Keratinocyte (primary cell): Measurements from ENCODE around the gene SEC61G. TPM values are rescaled to one million over a fixed set of nuclear protein-coding genes. Genes with fewer than 3 reads are reported as not detected.

Source experiments
- DNase-seq: peaks from one replicate; pipeline ENCODE4 v3.0.0-alpha.2; 2011; ENCODE audit warnings: low read depth, missing footprints, low spot score
- FAIRE-seq: peaks from 2 replicates; lab custom pipeline; 2011; peaks lifted over from hg19 to GRCh38; lab: Jason Lieb, UNC
- H2AFZ ChIP-seq: 2 replicates; pipeline ENCODE4 v1.6.0; 2012; ENCODE audit warnings: low read length, control low read depth, inconsistent platforms; ENCODE audit not compliant: control insufficient read depth
- H3K27ac ChIP-seq: 2 replicates; pipeline ENCODE4 v1.5.1; 2011; ENCODE audit warnings: low read length; ENCODE audit not compliant: control insufficient read depth, insufficient read depth
- H3K27me3 ChIP-seq: 3 replicates; pipeline ENCODE4 v1.6.0; 2011; ENCODE audit warnings: low read length; ENCODE audit not compliant: control insufficient read depth, insufficient read depth; ENCODE audit errors: extremely low read depth
- H3K36me3 ChIP-seq, 2 experiments: 2 replicates in 1 of 2; 3 replicates in 1 of 2; pipeline ENCODE4 v1.5.1; 2011; ENCODE audit warnings: low read length in 2 of 2, mild to moderate bottlenecking in 1 of 2; ENCODE audit not compliant: control insufficient read depth in 2 of 2, insufficient read depth in 2 of 2; ENCODE audit errors: extremely low read depth in 1 of 2
- H3K4me1 ChIP-seq: 3 replicates; pipeline ENCODE4 v1.5.1; 2011; ENCODE audit warnings: low read length; ENCODE audit not compliant: control insufficient read depth, insufficient read depth; ENCODE audit errors: extremely low read depth
- H3K4me2 ChIP-seq: 3 replicates; pipeline ENCODE4 v1.6.0; 2011; ENCODE audit warnings: low read depth, low read length; ENCODE audit not compliant: control insufficient read depth, insufficient read depth; ENCODE audit errors: extremely low read depth
- H3K4me3 ChIP-seq, 3 experiments: fragments of 200-600 bp in 1 of 3; sonication (generic) in 1 of 3; 2 replicates in 2 of 3; 3 replicates in 1 of 3; pipeline ENCODE4 v1.5.1; 2011 to 2016; ENCODE audit warnings: low read length in 3 of 3, mild to moderate bottlenecking in 3 of 3, control low read depth in 2 of 3, inconsistent platforms in 1 of 3, low read depth in 1 of 3, mixed read lengths in 1 of 3, mixed run types in 1 of 3, moderate library complexity in 1 of 3; ENCODE audit not compliant: control insufficient read depth in 2 of 3, insufficient read depth in 2 of 3; ENCODE audit errors: extremely low read depth in 1 of 3
- H3K79me2 ChIP-seq: 2 replicates; pipeline ENCODE4 v1.6.0; 2012; ENCODE audit warnings: low read length; ENCODE audit not compliant: control insufficient read depth, insufficient read depth
- H3K9ac ChIP-seq: 3 replicates; pipeline ENCODE4 v1.6.0; 2011; ENCODE audit warnings: low read length; ENCODE audit not compliant: control insufficient read depth, insufficient read depth; ENCODE audit errors: extremely low read depth
- H3K9me1 ChIP-seq: 3 replicates; pipeline ENCODE4 v1.6.0; 2011; ENCODE audit warnings: low read length; ENCODE audit not compliant: control insufficient read depth, insufficient read depth; ENCODE audit errors: extremely low read depth
- H3K9me3 ChIP-seq: 2 replicates; pipeline ENCODE4 v1.5.1; 2012; ENCODE audit warnings: low read depth, low read length; ENCODE audit not compliant: control insufficient read depth
- H4K20me1 ChIP-seq: 3 replicates; pipeline ENCODE4 v1.6.0; 2011; ENCODE audit warnings: low read length; ENCODE audit not compliant: control insufficient read depth, insufficient read depth; ENCODE audit errors: extremely low read depth
- CTCF ChIP-seq, 3 experiments: IDR thresholded peaks in 1 of 3; conservative IDR thresholded peaks in 1 of 3; optimal IDR thresholded peaks in 1 of 3; 2 replicates in 2 of 3; 3 replicates in 1 of 3; pipeline versions ENCODE3 to v1.5.1; 2011; ENCODE audit warnings: low read length in 3 of 3, mild to moderate bottlenecking in 3 of 3, moderate library complexity in 2 of 3, control low read depth in 1 of 3, inconsistent platforms in 1 of 3; ENCODE audit not compliant: insufficient read depth in 2 of 3; ENCODE audit errors: extremely low read depth in 1 of 3
- EZH2 ChIP-seq: IDR thresholded peaks from one replicate; pipeline ENCODE4 v1.6.1; 2012; ENCODE audit warnings: inconsistent platforms, mild to moderate bottlenecking, low read length, moderate library complexity
- dilution Hi-C: fragments of 300-500 bp; cut with MboI; formaldehyde crosslinking; loops from one replicate; pipeline ENCODE4 v1.7.0; 2020; ENCODE audit warnings: low sequenced_read_pairs; ENCODE audit not compliant: extremely low pct_ligation_motif_present
- polyA plus RNA-seq, 5 experiments: library from polyadenylated mRNA; depleted of rRNA in 3 of 5; stranded (reverse) in 3 of 5; stranded (forward) in 1 of 5; unstranded in 1 of 5; fragments of >200 nt; gene quantifications; 1 replicate in 1 of 5; 2 replicates in 3 of 5; 3 replicates in 1 of 5; pipeline versions ENCODE4 v1.2.1 to v1.2.3, GENCODE V29; 2011 to 2012; ENCODE audit warnings: missing spikeins in 2 of 5, low read depth in 1 of 5, low replicate concordance in 1 of 5

The SEC61G gene
- polyA plus RNA-seq, 1 donor (not counting 4 experiments of a cell fraction or from before 2014, with no cell fraction given): 191 TPM

GRCh38 chr7:54798530-54798929, 39.5 kb upstream of the SEC61G start:
- H3K9ac ChIP-seq: no peak overlapping the region
- dilution Hi-C loops: no loop called here
- H3K4me2 ChIP-seq: peak overlapping the region; percentile 17
- H3K4me1 ChIP-seq: peaks cover 27% of the 10 kb centered on the region
- no peaks in the 10 kb centered on the region for H3K27me3 ChIP-seq
- no peak overlapping the region for H3K4me3 ChIP-seq
- no peaks in the 10 kb centered on the region for H3K36me3 ChIP-seq
- TF ChIP-seq EZH2: no peak
- no peak for TF ChIP-seq CTCF (optimal IDR thresholded peaks at IDR 0.05 in 1 of 3, IDR thresholded peaks at IDR 0.05 in 1 of 3, conservative IDR thresholded peaks at IDR 0.05 in 1 of 3; ENCODE audit: extremely low read depth in 1 of 3, insufficient read depth in 2 of 3, low read length in 3 of 3)
- H3K79me2 ChIP-seq: no peaks in the 10 kb centered on the region
- no peaks in the 10 kb centered on the region for H3K9me3 ChIP-seq
- H3K27ac ChIP-seq: no peak overlapping the region
- H3K9me1 ChIP-seq: no peaks in the 10 kb centered on the region
- H4K20me1 ChIP-seq: no peaks in the 10 kb centered on the region
- no peak for DNase-seq
- peak overlapping the region; percentile 58 for H2AFZ ChIP-seq
- FAIRE-seq: peak; percentile 90

GRCh38 chr7:54796853-54797252, 37.8 kb upstream of the SEC61G start:
- dilution Hi-C loops: no loop called here
- H3K36me3 ChIP-seq: no peaks in the 10 kb centered on the region
- TF ChIP-seq EZH2 (no peak), CTCF (optimal IDR thresholded peaks at IDR 0.05 in 1 of 3, IDR thresholded peaks at IDR 0.05 in 1 of 3, conservative IDR thresholded peaks at IDR 0.05 in 1 of 3; ENCODE audit: extremely low read depth in 1 of 3, insufficient read depth in 2 of 3, low read length in 3 of 3) (no peak)
- H2AFZ ChIP-seq: no peak overlapping the region
- DNase-seq (no peak), FAIRE-seq (no peak)
- H3K4me2 ChIP-seq: no peak overlapping the region
- no peak overlapping the region for H3K4me3 ChIP-seq
- H4K20me1 ChIP-seq: no peaks in the 10 kb centered on the region
- no peaks in the 10 kb centered on the region for H3K79me2 ChIP-seq
- H3K27ac ChIP-seq: no peak overlapping the region
- H3K4me1 ChIP-seq: peaks cover 15% of the 10 kb centered on the region
- no peaks in the 10 kb centered on the region for H3K9me1 ChIP-seq
- no peaks in the 10 kb centered on the region for H3K27me3 ChIP-seq
- H3K9ac ChIP-seq: no peak overlapping the region
- no peaks in the 10 kb centered on the region for H3K9me3 ChIP-seq
